ENCODE results near the gene ROPN1L.
"Not testable (repeated sequence)": the region's sequence is repeated elsewhere in the genome, so short reads cannot be mapped to it uniquely, and the experiment has no call there.

ROPN1L gene

DNA sequence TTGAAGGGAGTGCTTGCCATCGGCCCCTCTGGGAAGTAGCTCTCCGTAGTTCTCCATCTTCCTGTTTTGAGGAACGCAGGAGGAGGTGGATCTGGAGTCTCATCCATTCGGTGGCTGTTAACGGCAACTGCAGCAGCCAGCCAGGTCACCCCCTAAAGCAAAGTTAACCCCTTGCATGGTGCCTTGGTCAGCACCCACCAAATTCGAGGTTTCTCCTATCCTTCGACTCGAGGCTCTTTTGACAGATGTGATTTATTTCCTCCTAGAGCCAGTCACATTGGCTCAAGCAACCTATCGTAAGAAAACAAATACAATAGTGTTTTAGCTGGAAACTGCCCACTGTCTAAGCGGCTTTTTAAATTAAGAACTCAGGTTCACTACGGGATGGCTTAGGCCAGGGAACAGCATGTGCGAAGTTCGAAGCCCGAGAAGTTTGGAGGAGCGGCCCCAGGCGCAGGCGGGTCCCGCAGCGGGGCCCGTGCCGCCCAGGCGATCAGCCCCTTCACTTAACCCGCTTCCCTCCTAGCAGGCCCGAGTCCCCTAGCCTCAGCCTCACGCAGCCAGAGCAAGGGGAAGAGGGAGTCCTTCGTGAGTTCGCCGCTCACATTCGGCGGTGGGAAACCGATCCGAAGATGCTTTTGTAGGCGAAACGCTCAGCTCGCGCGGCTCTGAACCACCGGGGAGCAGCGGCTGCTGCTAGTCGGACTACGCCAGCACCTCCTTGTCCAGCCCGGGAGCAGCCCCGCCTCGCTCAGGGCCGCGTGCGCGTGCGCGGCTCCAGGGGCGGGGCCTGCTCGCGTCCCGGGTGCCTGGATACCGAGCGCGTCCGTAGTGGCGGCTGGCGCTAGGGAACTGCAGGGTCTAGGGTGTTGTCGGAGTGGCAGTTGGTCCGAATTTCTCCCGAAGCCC is at the start of gene ROPN1L:
Gene ROPN1L (plus strand): TSS at position 797 of the 909 bp plus-strand sequence. CDS start 289 bp downstream, outside the sequence.
- peak; percentile 83 for DNase-seq

DNA sequence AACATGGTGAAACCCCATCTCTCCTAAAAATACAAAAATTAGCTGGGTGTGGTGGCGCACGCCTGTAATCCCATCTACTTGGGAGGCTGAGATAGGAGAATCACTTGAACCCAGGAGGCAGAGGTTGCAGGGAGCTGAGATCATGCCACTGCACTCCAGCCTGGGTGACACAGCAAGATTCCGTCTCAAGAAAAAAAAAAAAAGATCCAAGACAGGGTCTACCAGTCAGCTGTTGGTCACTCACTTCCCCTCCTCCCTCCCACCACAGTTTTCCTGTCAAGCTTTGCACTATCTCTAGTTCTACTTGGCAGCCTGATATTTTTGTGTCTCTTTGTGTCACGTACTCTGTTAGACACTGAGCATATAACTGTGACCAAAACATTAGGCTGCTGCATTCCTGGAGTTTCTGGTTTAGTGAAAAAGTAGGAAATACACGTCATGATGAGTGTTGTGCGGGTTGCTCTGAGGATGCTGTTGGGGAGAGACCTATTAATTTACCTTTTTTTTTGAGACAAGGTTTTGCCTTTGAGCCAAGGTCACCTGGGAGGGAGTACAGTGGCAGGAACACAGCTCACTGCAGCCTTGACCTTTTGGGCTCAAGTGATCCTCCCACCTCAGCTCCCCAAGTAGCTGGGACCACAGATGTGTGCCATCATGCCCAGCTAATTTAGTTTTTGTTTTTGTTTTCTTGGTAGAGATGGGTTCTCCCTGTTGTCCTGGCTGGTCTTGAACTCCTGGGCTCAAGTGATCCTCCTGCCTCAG is 48.9 kb upstream of the ROPN1L start:
- not testable (repeated sequence) for DNase-seq

DNA sequence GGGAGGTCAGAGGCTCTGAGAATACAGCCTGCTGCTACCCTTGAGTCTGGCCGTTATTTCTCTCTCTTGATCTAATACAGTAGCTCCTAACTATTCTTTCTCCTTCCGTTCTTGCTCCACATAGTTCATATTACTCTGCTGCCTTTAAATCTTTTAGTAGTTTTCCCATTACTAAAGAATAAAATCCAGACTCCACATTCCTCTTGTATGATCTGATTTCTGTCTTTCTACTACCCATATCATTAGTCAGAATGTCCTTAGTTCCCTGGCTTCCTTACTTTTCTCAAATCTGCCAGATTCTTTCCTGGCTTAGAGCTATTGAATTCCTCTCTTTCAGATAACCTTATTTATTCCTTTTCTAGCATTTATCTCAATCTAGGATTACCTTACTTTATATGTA is 48.2 kb upstream of the ROPN1L start:
- no peak for DNase-seq

DNA sequence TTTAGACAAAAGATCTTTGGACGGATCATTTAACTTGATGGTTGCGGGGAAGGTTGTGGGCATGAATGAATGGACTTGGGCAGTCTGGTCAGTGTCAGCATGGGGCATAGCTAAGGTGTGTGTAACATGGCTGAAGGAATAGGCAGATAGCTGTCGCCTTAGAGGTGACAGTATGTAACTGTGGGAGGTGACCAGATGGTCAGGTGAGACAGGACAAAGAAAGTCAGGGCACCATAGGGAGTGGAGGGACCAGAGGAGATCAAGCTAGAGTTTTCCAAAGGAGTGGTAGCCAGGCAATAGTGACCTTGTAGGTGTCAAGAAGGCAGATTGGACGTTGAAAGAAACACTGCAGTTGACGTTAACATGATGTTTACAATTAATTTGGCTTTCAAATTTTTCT is 45.1 kb upstream of the ROPN1L start:
- no peak for DNase-seq

DNA sequence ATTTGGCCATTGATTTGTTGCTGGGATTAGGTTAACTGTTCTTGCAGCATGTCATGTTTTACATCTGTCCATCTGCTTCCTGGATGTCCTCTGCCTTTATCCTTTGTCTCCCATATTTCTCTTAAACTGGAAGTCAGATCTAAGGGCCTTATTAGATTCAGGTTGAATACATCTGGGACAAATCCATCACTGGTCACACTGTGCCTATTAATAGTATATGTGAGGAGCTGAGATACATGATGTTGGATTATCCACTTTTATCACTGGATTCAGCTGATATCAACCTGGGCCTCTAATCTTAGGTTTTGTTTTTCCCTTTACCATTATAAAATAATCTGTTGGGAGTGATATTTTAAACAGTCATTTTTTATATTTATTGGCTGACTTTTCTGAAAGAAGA is 41.8 kb upstream of the ROPN1L start:
- no peak for DNase-seq

DNA sequence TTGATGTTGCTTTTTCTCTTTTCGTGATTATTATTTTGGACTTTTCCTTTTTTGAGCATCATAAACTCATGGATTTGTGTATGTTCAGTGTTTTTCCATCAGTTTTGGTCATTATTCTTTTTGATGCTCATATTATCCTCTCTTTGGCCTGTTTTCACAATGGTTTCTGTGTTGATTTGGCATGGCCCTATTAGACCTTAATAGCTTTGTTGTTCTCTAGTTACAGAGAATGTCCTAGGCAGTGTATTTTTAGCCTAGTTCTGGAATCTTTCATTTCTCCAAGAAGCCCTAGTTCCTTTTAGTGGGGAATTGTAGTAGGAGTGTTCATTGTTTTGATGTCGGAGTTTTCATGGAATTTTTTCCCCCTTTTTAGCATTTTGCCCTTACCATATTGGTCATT is 41.3 kb upstream of the ROPN1L start:
- DNase-seq = no peak

DNA sequence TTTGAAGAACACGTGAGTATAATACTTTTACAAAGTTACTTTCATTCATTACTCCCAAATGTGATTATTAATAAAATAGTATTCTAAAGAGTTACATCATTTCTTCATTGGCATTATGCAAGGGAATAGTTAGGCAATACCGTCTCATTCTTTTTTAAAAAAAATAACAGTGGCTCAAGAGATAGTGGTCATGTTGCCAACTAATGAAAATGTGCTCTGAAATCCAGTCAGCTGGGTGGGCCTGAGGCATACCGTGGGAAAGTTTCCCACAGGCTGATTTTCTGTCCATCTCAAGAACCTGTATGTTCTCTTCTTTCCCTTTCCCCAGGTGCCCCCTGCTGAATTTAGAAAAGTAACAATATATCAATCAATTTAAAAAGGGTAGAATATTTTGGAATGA is 40.8 kb upstream of the ROPN1L start:
- DNase-seq = no peak

DNA sequence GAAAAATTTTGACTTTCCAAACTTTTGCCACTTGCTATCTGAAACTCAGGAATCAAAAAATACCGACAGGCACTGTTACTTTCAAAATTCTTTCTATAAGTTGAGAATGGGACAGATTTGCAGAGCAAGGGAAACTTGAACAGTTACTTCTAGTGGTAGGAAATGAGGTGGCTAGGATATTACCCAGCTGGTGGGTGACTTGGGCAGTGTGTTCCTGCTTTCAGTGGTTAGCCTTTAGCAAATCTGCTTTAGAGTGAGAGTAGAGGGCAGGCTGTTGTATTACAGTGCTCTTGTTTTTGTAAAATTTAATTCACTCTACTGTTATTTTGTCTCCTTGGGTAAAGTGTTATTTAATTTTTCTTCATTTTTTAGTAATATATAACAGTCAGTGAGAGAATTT is 40.2 kb upstream of the ROPN1L start:
- no peak for DNase-seq

DNA sequence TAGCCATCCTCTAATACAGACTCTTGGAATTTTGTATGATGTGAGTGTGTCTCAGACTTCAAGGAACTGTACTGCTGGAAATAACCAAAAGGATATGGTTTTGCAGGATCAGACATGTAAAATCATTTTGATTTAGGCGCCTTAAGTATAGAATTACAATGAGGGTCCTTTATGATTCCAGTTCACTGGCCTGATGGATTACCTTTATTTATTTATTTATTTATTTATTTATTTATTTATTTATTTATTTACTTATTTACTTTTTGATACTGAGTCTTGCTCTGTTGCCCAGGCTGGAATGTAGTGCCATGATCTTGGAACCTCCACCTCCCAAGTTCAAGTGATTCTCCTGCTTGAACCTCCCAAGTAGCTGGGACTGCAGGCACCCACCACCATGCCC is 37.9 kb upstream of the ROPN1L start:
- DNase-seq = no peak

DNA sequence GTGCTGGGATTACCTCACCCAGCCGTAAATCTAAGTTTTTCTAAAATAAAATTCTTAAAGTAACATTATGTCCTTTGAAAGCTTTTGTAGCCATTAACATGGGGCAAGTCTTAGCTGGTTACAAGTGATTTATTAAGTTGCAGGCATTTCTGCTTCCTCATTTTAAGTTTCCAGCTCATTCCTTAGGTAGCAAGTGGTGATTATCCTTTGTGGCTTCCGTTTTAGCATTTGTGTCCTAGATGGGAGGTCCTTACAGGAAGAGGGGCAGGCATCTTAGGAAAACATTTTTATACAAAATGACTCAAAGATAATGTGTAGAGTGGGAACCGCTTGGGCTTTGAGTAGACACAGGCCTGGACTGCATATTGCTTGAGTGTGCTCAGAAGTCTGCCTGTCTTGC is 35.0 kb upstream of the ROPN1L start:
- DNase-seq = no peak

DNA sequence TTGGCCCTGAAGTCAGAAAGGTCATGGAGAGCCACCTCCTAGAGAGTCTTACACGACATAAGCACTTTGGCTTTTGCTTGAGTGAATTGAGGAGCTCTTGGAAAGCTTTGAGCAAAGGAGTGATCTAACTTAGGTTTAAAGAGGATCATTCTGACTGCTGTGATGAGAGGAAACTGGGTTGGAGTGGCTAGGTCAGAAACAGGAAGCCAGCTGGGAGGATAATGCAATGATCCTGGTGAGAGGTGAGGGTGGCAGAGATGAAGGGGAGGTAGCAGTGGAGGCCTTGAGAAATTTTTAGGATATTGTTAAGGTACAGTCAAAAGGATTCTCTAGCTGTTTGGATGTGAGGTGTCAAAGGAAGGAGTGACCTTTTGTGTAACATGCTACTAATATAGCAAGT is 32.2 kb upstream of the ROPN1L start:
- DNase-seq = no peak

DNA sequence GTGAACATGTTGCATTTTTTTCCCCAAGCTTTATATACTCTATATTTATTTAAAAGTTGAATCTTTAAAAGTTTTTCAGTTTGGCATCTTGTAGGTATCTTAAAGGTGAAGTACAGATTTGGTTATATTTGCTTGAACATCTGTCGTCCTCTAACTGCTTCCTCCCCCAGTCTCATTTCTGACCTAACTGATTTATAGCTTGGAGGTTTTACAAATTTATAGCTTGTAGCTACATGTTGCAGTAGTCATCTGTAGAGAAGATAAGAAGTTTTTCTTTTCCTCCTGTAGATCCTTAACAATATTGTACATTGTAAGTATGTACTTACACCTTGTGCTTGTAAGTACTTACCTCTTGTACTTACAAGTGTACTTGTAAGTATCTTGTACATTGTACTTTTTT is 31.0 kb upstream of the ROPN1L start:
- DNase-seq = no peak

DNA sequence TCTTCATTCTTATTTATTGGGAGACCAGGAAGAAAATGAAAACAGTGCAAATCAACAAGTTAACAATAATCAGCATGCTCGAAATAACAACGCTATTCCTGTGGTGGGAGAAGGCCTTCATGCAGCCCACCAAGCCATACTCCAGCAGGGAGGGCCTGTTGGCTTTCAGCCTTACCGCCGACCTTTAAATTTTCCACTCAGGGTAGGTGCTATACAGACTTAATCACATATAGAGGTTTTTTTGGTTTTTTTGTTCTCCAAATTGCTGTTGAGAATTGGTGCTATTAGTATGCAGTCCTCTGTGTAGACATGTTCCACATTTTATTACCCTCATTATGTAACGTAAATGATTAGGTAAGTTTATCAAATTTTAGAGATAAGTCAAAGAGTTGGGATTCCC is 30.3 kb upstream of the ROPN1L start:
- DNase-seq = no peak

DNA sequence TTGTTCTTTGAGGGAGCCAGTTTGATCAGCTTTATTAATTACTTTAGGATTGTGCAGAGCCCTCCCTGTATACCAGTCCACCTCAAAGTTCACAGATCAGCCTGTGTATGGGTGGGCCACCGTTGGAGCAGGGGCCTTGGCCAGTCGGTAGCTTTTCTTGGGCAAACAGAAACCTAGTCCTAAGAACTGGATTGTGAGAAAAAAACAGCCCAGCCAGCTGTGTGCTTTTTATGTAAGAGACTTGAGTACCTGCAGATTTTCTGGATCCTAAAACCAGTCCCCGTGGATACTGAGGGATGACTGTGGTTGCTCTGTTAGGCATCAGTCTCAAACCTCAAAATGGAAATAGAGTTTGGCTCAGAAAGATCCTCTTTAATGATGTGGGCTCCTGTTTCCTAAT is 24.8 kb upstream of the ROPN1L start:
- no peak for DNase-seq

DNA sequence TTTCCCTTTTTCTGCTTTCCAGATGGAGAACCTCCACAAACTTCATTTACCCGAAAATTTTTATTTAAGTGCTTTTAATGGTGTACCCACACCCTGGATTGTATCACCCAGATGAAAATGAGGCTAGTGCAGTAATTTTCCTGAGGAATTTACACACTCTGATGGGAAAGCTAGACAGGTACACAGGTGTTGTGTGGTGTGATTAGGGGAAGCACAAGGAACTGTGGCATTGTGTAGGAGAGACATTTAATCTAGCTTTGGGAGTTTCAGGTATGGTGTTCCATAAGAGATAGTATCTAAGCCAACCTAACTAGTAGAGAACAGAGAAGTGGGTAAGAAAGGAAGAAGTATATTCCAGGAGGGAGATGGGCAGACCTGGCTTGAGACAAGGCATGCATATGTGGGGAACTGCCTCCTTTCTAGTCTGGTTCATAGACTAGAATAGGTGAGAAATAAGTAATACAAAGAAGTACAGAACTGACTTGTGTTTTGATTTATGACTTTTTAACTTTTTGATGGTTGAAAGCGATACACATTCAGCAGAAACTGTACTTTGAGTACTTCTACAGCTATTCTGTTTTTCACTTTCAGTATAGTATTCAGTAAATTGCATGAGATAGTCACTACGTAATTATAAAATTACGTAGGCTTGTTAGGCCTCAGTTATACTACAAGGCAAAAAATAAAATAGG is 22.9 kb upstream of the ROPN1L start:
- DNase-seq = no peak

DNA sequence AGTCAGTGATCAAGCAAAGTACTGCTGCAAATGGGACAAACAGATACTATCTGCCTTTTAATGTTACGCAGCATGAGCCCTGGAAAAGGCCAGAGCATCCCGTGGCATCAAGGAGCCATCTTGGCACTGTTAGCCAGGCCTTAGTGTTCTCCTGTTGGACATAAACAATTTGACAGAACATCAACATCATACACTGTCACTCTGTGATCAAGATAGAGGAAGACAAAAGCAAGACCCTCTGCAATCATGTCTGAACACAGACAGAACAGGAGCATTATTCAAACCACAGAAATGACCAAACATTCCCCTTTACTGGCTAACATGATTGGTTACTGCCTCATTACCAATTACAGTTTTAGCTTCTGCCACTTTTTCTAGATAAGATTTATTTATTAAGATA is 21.2 kb upstream of the ROPN1L start:
- no peak for DNase-seq

DNA sequence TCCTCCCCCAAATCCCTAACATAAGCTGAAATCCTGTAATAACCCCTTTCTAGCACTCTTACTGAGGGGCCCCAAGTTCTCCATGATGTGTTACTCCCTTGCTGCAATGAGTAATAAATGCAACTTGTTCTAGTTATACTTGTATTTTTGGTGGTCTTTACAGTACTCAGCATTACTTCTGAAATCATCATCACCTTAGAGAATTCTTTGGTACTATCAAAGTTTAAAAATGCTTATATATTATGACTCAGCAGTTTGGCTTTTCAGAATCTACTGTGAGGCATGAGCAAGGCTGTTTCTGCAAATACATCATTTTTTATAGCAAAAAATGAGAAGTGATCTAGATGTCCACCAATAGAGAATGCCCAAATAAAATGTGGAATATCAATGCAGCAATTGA is 20.7 kb upstream of the ROPN1L start:
- no peak for DNase-seq

DNA sequence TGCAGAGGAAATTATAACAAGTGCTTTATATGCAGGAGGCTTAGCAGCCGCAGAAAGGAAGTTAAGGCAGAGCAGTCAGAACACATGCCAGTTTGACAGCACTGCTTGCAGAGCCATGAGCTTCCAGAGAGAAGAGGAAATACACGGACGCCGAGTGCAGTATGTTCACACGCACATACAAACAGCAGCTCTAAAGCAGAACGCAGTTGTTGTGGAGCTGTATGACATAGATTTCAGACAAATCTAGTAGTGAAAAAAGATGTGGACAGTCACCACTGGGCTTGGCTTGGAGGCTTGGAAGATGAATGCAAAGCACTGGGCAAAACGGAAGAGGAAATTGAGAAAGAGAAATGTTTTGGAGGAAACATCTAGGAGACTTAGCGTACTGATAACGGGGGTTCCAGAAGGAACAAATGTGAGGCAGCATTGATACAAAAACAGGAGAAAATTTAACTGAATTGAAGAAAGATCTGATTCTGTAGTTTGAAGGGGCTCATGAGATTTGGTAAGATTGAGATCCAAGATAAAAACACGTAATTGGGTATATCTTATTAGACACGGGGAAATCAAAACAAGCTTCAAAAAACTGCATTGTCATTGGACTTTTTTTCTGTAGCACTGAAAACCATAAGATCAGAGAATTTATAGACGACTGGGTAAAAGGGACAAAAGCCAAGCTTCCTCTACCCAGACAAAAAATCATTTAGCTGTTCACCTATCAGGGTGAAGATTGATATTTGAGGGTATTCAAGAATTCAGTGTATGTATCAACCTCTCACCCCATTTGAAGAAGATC is 19.6 kb upstream of the ROPN1L start:
- DNase-seq = no peak

DNA sequence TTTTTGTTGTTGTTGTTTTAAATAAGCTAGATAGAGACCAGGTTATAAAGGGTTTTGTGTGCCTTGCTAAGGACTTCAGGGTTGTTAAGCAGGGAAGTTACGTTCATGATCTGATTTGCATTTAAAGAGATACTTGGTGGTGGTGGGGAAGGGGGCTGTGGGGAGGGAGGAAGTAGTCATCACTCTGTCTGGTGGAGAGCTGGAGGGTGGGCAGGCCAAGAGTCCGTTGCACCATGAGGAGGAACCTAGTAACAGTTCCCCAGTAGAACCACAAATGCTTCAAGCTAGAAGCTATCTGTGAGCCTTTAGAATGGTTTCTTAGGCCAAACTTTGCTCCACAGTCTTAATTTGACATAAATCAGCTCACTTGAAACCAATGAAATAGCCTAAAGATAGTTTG is 18.7 kb upstream of the ROPN1L start:
- no peak for DNase-seq

DNA sequence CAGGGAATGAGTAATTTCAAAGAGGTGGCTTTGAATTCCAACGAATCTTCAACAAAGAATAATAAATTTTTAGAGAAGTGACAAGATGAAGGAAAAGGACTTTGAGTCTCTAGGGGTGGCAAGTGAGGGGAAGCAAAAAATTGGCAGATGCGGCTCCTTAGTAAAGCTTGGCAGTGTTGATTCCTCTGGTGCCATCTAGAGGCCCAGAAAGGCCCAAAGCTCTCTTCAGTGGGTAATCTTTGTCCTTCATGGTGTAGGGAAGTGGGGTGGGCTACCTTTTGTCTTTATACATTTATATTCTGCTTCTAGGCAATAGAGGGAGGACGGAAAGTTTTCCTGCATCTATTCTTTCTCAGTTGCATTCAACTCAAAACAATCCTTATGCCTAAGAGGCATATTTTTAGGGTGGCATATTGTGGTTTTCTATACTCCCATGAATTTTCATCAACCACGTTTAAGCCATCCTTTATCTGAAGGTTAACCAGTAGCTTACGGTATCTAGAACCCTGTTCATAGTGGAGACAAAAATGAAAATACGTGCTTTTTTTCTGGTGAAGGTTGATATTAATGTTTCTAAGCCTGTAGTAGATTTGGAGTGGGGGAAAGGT is 17.5 kb upstream of the ROPN1L start:
- DNase-seq = no peak

DNA sequence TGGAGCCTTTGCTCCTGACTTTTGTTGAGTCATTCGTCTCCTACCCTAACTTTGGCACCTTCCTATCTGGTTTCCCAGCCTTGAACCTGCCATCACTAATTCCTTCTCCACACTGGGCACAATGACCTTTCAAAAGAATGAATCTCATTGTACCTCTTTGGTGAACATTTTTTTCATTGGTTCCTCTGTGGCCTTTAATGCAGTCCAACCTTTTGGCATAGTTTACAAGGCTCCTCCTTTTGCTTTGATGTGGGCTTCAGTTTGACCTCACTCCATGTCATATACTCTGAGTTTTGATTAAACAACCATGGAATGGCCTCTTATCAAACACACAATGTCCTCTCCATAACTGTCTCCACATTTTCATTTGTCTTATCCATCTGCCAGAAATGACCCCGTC is 14.5 kb upstream of the ROPN1L start:
- DNase-seq = no peak

DNA sequence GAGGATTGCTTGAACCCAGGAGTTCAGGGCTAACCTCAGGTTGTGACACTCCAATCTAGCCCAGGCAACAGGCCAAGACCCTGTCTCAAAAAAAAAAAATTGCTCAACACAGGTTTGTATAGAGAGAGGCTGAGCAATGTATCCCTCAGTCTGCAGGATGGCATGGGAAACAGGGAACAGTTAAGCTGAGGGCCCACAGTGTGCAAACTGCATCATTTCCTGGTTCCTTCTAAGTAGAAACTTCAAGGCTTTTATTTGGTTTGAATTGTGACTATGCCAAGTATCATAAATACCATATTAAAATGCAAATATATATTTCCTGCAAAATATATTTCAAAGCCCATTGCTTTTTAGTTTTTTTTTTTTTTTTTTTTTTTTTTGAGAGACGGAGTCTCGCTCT is 13.7 kb upstream of the ROPN1L start:
- no peak for DNase-seq

Measured in NCI-H2227 treated with DMSO at 0.1 percent for 48 hours (cell line).